Activated CD8-positive, alpha-beta memory T cell treated with anti-CD3 and anti-CD28 coated beads, Interleukin-2, amount 50 U/mL, for 4 hours (primary cell): ENCODE results near the gene SLAMF8.

Source experiments
- DNase-seq: peaks from one replicate; pipeline ENCODE4 v3.0.0-alpha.2; 2020

SLAMF8 gene

GRCh38 chr1:159821171-159821867 is 5.4 kb upstream of the SLAMF8 start:
- peak; percentile 35 for DNase-seq

DNA sequence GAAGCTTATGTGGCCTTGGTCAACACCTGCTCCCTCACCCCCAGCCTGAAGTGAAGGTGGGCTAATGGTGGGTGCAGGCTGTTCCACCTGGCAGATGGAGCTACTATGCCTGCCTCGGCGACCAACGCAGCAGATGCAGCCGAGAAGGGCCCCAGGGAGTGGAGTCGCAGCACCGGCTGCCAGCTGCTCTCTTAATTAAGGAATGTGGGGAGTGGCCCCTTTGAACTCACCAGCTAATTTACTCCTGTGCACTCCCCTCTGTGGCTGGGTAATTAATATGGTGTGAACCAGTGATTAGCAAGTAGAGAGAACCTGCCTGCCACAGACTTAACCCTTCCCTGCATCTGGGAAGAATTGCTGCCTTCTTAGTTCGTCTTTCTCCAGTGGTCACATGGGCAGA is 3.3 kb upstream of the SLAMF8 start:
- DNase-seq = no peak

- DNase-seq = no peak
Measured at GRCh38 chr1:159825564-159825963, 1.1 kb upstream of the SLAMF8 start.

GRCh38 chr1:159827102-159827490 is 423 bp downstream of the SLAMF8 start:
- DNase-seq = no peak

- DNase-seq = no peak
Measured at GRCh38 chr1:159827549-159827948, 876 bp downstream of the SLAMF8 start.

DNA sequence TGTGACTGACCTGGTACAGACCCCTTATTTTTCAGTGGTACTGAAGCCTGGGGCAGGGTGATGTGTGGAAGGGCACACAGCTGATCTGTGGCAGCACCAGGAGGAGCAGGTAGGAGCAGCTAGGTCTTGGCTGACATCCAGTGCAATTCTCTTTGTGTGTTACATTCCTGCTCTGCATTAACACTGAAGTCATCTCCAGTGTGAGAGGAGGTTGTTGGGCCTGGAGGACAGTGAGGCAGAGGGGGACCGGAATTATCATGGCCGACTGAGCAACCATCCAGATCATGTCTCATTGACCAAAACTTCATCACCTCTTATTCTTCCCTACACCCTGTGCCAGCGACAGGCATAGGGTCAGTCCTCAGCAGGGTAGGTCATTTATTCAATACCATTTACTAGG is 1.5 kb downstream of the SLAMF8 start:
- no peak for DNase-seq

DNA sequence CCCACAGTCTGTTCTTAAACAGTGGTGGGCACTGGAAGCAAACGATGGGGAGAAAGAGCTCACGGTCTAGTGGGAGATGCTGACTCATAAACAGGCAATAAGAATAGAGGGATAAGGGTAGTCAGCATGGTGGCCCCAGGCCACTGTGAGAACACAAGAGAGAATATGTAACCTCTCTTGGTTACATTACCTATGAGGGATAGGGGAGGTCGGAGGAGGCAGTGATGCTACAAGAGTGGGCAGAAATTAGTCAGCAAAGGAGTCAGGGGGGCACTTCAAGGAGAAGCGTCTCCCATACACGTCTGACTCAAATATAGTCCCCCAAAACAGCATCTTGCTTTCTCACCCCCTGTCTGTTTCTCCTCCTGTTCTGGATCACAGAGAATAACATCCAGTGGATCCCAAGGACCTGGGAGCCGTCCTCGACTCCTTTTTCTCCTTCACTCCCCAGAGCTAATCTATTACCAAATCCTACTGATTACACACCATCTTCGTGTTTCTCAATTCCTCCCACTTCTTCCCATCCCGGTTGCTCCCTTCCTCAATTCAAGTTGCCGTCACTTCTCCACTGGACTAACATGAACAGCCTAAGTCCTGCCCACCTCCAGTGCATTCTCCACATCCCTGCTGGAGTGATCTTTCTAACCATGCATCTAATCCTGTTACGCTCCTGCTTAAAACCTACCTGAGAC is 2.1 kb downstream of the SLAMF8 start:
- no peak for DNase-seq

DNA sequence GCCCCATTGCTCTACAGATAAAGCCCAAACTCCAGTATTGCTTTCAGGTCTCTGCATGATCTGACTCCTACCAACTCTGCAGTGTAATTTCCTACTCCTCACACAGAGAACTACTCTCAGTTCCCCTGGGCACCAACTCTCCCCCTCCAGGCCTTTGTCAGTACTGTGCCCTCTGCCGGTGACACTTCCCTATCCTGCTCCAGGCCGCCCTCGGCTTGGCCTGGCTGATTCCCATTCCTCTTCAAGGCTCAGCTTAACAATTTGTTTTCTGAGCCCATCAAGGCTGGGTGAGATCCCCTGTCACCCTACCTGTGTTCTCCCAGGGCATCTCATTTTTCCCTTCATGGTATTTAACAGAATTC is 2.6 kb downstream of the SLAMF8 start:
- DNase-seq = no peak

GRCh38 chr1:159829822-159830465 is 3.3 kb downstream of the SLAMF8 start:
- DNase-seq = no peak

- no peak for DNase-seq
Measured at GRCh38 chr1:159830722-159831121, 4.0 kb downstream of the SLAMF8 start.

GRCh38 chr1:159831412-159832141 is 4.9 kb downstream of the SLAMF8 start:
- DNase-seq = no peak

DNA sequence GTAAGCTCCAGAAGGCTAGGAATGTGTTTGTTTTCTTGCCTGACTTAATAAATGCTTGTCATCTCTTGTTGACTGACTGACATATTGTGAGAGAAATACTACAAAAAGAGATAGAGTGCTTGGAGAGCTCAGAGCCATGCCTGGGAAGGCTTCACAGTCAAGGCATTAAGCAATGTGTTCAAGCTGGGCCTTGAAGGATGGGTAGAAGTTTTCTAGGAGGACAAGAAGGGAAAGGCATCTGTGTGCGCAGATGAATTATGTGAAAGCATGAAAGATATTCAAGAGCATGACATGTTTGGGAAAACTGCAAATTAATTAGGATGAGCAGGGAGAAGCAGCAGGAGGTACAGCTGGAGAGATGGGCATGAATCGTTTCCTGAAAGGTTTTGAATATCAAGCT is 5.6 kb downstream of the SLAMF8 start:
- DNase-seq = no peak

DNA sequence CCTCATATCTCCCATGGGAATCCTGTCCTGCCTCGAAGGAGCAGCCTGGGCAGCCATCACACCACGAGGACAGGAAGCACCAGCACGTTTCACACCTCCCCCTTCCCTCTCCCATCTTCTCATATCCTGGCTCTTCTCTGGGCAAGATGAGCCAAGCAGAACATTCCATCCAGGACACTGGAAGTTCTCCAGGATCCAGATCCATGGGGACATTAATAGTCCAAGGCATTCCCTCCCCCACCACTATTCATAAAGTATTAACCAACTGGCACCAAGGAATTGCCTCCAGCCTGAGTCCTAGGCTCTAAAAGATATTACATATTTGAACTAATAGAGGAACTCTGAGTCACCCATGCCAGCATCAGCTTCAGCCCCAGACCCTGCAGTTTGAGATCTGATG is 8.7 kb downstream of the SLAMF8 start:
- no peak for DNase-seq

- DNase-seq = no peak
Measured at GRCh38 chr1:159835862-159836525, 9.3 kb downstream of the SLAMF8 start.

DNA sequence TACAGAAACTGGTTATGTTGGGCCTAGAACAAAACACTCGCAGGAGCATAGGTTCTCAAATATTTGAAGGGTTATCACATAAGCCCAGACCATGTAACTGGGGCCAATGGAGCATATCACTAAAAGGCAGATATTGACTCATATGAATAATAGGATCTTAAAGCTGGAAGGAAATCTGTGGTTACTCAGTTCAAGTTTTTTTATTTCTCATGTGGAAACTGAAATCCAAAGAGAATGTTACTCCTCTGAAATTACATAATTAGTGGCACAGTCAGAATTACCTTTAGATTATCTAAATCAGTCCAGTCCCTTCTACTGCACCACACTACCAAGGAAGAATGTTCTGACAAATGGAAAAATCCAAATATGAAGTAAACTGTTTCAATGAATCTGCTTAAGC is 12.0 kb downstream of the SLAMF8 start:
- no peak for DNase-seq

- DNase-seq = no peak
Measured at GRCh38 chr1:159839116-159839849, 12.6 kb downstream of the SLAMF8 start.

- DNase-seq = no peak
Measured at GRCh38 chr1:159841749-159842148, 15.1 kb downstream of the SLAMF8 start.

- no peak for DNase-seq
Measured at GRCh38 chr1:159843459-159843858, 16.8 kb downstream of the SLAMF8 start.

GRCh38 chr1:159845751-159846629 is 19.3 kb downstream of the SLAMF8 start:
- no peak for DNase-seq

DNA sequence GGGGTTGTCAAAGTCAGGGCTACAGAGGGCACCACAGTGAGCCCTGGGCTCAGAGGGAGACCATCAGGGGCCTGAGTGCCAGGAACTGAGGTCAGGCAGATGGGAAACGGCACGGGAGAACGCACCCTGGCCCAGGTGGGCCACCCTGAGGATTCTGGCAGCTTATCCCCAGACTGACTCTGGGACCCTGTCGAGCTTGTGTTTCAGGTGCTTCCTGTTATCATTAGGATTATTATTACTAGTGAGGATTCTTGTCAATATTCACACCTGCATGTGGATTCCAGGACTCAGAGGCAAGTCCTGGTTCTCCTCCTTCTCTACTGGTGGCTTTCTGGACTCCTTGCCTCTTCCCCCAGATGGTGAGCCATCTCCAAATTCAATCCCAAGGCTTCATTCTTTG is 20.6 kb downstream of the SLAMF8 start:
- no peak for DNase-seq

DNA sequence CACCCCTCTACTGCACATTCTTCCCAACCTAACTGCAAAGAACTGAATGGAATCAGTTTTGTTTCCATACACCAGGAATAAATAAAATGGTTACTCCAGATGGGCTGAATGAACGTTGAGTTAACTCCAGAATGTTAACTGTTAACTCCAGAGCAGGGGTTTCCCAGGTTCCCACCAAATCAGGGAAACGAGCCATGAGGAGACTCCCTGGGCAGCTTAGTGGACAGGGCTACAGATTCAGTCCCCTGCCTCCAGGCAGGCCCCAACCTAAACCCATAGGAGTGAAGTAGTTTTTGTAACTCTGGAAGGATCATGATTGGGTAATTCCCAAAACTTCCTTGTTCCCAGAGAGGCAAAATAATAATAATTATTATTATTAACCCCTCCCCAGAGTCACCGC is 21.7 kb downstream of the SLAMF8 start:
- DNase-seq = no peak
